ENCODE data around the gene EVI5. TPM values are rescaled to one million over a fixed set of nuclear protein-coding genes. Genes with fewer than 3 reads are reported as not detected.

Gene EVI5
- total and polyA plus RNA-seq, 10 of the 15 experiments (the other 5 are each of a cell fraction or from before 2014, with no cell fraction given): 0.27 to 6.8 (median 1.7) TPM

DNA sequence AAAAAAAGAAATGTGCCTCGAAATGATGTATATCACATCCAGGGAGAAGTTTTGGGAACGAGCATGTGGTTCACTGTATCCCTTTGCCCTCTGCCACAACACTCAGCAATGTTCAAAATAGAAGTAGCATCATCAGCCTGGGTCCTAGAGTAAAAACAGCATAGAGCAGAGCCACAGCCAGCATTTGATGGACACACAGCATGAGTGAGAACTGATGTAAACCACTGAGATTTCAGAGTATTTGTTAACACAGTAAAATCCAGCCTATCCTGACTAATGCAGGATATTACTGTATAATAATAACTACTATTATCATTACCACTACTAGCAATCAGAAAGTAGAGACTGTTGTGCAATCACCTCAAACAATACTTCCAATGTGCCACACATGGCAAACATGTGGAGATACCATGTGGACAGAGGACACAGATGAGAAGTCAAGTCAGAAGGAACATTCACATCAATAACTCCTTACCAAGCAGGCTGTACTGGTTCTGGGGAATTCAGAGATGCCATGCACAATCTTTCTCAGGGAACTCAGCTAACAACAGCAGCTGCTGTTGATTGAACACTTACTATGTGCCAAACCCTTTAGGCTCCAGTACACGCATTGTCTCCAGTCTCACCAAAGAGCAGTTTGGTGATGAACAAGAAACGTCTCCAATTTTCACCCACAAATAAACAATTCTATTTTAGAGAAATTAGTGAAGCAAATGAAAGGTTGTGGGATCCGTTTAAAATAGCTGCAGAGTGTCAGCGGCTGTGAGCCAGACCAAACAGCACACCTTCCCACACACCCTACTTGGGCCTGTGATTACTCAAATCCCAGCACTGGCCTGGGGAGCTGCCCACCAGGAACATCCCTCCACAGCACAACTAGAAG, 281.6 kb downstream of the EVI5 start (continued):
- TF ChIP-seq, protein P1, sequence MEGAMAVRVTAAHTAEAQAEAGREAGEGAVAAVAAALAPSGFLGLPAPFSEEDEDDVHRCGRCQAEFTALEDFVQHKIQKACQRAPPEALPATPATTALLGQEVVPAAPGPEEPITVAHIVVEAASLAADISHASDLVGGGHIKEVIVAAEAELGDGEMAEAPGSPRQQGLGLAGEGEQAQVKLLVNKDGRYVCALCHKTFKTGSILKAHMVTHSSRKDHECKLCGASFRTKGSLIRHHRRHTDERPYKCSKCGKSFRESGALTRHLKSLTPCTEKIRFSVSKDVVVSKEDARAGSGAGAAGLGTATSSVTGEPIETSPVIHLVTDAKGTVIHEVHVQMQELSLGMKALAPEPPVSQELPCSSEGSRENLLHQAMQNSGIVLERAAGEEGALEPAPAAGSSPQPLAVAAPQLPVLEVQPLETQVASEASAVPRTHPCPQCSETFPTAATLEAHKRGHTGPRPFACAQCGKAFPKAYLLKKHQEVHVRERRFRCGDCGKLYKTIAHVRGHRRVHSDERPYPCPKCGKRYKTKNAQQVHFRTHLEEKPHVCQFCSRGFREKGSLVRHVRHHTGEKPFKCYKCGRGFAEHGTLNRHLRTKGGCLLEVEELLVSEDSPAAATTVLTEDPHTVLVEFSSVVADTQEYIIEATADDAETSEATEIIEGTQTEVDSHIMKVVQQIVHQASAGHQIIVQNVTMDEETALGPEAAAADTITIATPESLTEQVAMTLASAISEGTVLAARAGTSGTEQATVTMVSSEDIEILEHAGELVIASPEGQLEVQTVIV (IDR thresholded peaks at IDR 0.05; ENCODE audit: borderline replicate concordance, partially characterized antibody): no peak
- TF ChIP-seq HDAC6 (IDR thresholded peaks at IDR 0.05; ENCODE audit: unreplicated experiment): no peak
- no peak for TF ChIP-seq SMC3 (IDR thresholded peaks at IDR 0.05; ENCODE audit: borderline replicate concordance, low read length)
- TF ChIP-seq DPF2 (IDR thresholded peaks at IDR 0.05): 0 out of 2 replicates have a peak, but pooled peaks have one; percentile 42
- TF ChIP-seq, protein P2, sequence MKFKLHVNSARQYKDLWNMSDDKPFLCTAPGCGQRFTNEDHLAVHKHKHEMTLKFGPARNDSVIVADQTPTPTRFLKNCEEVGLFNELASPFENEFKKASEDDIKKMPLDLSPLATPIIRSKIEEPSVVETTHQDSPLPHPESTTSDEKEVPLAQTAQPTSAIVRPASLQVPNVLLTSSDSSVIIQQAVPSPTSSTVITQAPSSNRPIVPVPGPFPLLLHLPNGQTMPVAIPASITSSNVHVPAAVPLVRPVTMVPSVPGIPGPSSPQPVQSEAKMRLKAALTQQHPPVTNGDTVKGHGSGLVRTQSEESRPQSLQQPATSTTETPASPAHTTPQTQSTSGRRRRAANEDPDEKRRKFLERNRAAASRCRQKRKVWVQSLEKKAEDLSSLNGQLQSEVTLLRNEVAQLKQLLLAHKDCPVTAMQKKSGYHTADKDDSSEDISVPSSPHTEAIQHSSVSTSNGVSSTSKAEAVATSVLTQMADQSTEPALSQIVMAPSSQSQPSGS (IDR thresholded peaks at IDR 0.05; ENCODE audit: low read length): peak; percentile 64; the same call in 1 of the 2 replicates
- TF ChIP-seq MEF2A (IDR thresholded peaks at IDR 0.05; ENCODE audit: insufficient read depth, low read depth, low read length): peak; percentile 85
- TF ChIP-seq FOS (IDR thresholded peaks at IDR 0.05; ENCODE audit: borderline replicate concordance, extremely low read depth, insufficient read length): no peak
- TF ChIP-seq ZNF207 (IDR thresholded peaks at IDR 0.05; ENCODE audit: borderline replicate concordance): no peak
- TF ChIP-seq EED (IDR thresholded peaks at IDR 0.05; ENCODE audit: low read depth): peak; percentile 31; the same call in 1 of the 2 replicates
- TF ChIP-seq SPI1 (IDR thresholded peaks at IDR 0.05; ENCODE audit: borderline replicate concordance, insufficient read depth, low read depth, low read length): no peak
- TF ChIP-seq, protein P3, sequence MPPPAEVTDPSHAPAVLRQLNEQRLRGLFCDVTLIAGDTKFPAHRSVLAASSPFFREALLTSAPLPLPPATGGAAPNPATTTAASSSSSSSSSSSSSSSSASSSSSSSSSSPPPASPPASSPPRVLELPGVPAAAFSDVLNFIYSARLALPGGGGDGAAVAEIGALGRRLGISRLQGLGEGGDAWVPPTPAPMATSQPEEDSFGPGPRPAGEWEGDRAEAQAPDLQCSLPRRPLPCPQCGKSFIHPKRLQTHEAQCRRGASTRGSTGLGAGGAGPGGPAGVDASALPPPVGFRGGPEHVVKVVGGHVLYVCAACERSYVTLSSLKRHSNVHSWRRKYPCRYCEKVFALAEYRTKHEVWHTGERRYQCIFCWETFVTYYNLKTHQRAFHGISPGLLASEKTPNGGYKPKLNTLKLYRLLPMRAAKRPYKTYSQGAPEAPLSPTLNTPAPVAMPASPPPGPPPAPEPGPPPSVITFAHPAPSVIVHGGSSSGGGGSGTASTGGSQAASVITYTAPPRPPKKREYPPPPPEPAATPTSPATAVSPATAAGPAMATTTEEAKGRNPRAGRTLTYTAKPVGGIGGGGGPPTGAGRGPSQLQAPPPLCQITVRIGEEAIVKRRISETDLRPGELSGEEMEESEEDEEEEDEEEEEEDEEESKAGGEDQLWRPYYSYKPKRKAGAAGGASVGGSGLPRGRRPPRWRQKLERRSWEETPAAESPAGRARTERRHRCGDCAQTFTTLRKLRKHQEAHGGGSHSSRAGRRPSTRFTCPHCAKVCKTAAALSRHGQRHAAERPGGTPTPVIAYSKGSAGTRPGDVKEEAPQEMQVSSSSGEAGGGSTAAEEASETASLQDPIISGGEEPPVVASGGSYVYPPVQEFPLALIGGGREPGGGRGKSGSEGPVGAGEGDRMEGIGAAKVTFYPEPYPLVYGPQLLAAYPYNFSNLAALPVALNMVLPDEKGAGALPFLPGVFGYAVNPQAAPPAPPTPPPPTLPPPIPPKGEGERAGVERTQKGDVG (CRISPR knock-in tag; IDR thresholded peaks at IDR 0.05): no peak
- 0 out of 4 replicates have a peak, but pooled peaks of 1 of the 2 experiments have one; percentile 30 for TF ChIP-seq CEBPB (IDR thresholded peaks at IDR 0.05; ENCODE audit: borderline replicate concordance in 1 of 2, low read depth in 2 of 2, low read length in 2 of 2)
- 0 out of 2 replicates have a peak, but pooled peaks have one; percentile 15 for TF ChIP-seq TCF12 (IDR thresholded peaks at IDR 0.05; ENCODE audit: low read depth, low read length)
- no peak for TF ChIP-seq RFX5 (IDR thresholded peaks at IDR 0.05; ENCODE audit: low read depth, low read length)
- TF ChIP-seq BRCA1 (IDR thresholded peaks at IDR 0.05; ENCODE audit: low read depth, low read length): no peak
- TF ChIP-seq ZNF384 (IDR thresholded peaks at IDR 0.05; ENCODE audit: borderline replicate concordance, low read depth, low read length): no peak
- TF ChIP-seq MEF2B (IDR thresholded peaks at IDR 0.05; ENCODE audit: partially characterized antibody, poor library complexity, severe bottlenecking): peak; percentile 53
- peak; percentile 49; the same call in 1 of the 2 replicates for TF ChIP-seq CREM (IDR thresholded peaks at IDR 0.05; ENCODE audit: low read depth)
- no peak for TF ChIP-seq STAT1 (conservative IDR thresholded peaks at IDR 0.05)
- TF ChIP-seq IKZF2 (IDR thresholded peaks at IDR 0.05): peak; percentile 39 to 42; a peak in 2 of 4 replicates
- no peak for TF ChIP-seq CBFB (IDR thresholded peaks at IDR 0.05; ENCODE audit: low read depth)
- TF ChIP-seq BHLHE40 (IDR thresholded peaks at IDR 0.05; ENCODE audit: borderline replicate concordance in 1 of 2, low read depth in 2 of 2, low read length in 1 of 2): no peak
